Stimulated activated CD4-positive, alpha-beta T cell treated with anti-CD3 and anti-CD28 coated beads, TNF-alpha, amount 100 ng/mL, for 1 hour (primary cell): ENCODE measurements around the gene IFNGR1.

Source experiments
- DNase-seq, 3 donors: peaks; one replicate each; pipeline ENCODE4 v3.0.0-alpha.2; 2020; ENCODE audit warnings: low read depth in 3 of 3, low spot score in 1 of 3

The IFNGR1 gene

DNA sequence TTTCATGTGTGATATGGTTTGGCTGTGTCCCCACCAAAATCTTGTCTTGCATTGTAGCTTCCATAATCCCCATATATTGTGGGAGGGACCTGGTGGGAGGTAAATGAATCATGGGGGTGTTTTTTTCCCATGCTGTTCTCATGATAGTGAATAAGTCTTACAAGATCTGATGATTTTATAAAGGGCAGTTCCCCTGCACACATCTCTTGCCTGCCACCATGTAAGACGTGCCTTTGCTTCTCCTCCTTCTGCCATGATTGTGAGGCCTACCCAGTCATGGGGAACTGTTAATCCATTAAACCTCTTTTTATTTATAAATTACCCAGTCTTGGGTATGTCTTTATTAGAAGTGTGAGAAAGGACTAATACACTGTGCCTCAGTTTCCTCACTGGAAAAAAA is 41.6 kb downstream of the IFNGR1 start:
- no peak for DNase-seq

- DNase-seq, result no peak
Observed at GRCh38 chr6:137176729-137177128, 42.5 kb downstream of the IFNGR1 start.

DNA sequence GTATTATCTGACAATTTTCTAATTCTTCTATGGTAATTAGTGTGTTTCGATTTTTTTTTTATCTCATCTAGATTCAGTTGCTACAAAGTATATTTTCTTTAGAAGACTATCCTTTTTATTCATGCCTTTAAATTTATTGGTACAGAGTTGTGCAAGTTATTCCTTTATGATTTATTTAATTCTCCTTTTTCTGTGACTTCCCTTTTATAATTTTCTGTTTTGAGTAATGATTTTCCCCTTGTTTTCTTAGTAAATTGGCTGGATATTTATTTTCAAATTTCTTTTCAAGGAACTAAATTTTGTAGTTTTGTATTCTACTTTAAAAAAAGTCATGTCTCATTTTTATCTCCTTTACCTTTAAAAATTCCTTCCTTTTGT is 43.3 kb downstream of the IFNGR1 start:
- DNase-seq, result no peak

GRCh38 chr6:137175157-137175867 is 43.9 kb downstream of the IFNGR1 start:
- DNase-seq, result no peak

GRCh38 chr6:137173501-137173900 is 45.7 kb downstream of the IFNGR1 start, which contains the start of gene IL22RA2:
Gene IL22RA2, minus strand, starts transcription at chr6:137173644. Its CDS starts 11,895 bp downstream, at chr6:137161749.
- DNase-seq, result no peak

DNA sequence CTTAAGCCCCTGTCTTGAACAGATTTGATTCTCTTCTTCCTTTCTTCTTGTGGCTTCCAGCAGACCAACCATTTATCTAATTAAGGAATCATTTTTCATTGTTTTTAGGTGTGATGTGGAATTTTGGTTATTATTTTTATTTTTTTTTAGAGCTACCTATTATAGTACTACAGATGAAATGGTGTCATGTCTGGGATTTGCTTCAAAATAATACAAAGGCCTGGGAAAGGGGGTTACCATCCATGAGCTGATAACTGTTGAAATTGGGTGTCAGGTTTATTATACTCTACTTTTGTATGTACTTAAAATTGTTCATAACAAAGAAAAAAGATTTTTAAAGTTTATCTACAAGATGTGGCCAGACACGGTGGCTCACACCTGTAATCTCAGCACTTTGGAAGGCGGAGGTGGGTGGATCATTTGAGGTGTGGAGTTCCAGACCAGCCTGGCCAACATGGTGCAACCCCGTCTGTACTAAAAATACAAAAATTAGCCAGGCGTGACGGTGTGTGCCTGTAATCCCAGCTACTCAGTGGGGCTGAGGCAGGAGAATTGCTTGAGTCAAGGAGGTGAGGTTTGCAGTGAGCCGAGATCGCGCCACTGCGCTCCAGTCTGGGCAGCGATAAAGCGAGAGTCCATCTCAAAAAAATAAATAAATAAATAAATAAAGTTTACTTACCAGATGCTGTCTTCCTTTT is 46.3 kb downstream of the IFNGR1 start:
- DNase-seq, result no peak

- no peak for DNase-seq
Observed at GRCh38 chr6:137171824-137172733, 47.1 kb downstream of the IFNGR1 start.

DNA sequence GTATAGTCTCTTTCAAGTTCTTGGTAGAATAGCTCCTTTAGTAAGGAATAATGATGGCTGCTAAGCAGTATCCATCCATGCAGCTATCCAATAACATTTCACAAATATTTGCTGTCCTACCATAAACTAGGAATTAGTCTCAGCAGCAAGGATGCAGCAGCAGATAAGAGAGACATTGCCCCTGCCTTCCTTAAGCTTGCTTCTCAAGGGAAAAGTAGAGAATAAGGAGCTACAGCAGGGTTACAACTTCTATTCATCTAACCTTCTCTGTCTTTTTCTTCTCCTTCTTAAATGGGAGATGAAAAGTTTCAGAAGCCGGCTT is 48.2 kb downstream of the IFNGR1 start:
- DNase-seq, result no peak

GRCh38 chr6:137170266-137171052 is 48.7 kb downstream of the IFNGR1 start:
- no peak for DNase-seq

- DNase-seq, result no peak
Observed at GRCh38 chr6:137167702-137168377, 51.3 kb downstream of the IFNGR1 start.

DNA sequence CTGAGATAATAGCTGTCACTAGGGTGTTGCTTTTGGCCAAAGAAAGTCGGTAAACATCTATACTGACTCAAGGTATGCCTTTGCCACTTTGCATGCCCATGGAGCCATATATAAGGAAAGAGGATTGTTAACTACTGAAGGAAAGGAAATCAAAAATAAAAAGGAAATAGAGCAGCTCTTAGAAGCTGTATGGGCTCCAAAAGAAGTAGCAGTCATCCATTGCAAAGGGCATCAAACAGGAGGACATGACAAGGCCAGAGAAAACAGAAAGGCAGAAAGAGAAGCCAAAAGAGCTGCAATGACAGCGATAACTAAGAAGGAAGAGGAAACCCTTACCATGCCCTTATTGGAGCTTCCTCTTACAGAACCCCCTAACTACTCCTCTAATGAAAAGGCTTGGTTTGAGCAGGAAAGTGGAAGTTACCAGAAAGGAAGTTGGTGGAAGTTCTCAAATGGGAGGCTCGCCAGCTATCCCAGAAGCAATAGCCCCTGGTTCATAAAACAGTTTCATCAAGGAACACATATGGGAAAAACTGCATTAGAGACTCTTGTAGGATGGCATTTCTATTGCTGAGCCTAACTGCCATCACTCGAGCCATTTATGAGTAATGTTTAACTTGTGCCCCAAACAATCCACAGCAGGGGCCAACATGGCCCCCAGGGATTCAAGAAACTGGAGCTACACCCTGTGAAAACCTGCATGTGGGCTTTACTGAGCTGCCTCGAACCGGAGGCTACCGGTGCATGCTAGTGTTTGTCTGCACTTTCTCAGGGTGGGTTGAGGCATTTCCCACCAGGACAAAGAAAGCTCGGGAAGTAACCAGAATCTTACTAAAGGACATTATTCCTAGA is 52.7 kb downstream of the IFNGR1 start:
- DNase-seq, result no peak

- DNase-seq, result no peak
Observed at GRCh38 chr6:137165375-137166246, 53.6 kb downstream of the IFNGR1 start.

DNA sequence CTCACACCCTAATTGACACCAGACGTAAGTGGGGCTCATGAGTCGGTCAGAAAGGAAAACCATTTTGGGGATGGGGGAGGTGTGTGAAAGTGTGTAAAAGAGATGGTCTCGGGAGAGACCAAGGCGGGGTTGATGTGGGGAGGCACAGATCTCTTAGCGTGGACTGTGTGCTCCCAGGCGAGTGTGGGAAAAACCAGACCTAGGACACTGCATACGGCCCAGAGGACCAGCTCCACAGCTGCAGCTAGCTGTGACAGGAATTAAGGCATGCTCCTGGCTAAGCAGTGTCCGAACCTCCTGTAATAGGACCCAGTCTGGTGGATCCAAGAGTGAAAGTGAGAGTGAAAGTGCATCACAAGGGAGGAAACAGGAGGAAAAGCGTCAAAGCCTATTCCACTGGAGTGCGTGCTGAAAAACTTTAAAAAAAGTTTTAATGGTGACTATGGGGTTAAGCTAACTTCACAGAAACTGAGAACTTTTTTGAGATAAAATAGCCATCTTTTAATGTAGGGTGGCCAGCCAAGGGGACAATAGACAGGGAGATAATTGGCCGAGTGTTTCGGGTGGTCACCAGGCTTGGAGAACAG is 55.4 kb downstream of the IFNGR1 start:
- DNase-seq, result no peak

DNA sequence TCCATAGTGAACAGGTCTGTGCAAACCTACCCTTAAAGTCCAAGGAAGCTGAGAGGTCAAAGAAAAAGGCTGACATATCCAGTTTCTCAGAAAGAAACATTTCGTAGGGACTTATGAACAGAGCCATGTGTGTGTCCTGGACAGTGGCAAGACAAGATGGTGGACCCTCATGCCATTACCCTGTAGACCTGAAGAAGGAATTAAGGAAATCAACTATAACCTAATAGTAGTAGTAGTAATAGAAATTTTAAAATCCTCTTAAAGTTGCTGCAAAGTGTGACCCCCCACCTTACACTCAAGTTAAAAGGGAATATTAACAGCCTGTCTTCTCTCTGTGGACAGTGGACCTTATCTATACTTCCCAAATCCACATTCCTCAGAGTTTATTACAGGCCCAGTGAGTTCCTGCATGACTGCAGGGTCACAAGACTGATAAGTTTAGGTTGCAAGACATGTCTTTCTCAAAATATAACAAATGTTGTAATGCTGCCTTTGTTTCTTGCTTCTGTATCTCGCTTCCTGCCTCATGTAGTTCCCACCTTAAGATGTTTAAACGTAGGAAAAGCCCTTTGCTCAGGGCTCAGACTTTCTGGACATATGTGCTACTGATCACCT is 56.4 kb downstream of the IFNGR1 start:
- DNase-seq, result no peak

DNA sequence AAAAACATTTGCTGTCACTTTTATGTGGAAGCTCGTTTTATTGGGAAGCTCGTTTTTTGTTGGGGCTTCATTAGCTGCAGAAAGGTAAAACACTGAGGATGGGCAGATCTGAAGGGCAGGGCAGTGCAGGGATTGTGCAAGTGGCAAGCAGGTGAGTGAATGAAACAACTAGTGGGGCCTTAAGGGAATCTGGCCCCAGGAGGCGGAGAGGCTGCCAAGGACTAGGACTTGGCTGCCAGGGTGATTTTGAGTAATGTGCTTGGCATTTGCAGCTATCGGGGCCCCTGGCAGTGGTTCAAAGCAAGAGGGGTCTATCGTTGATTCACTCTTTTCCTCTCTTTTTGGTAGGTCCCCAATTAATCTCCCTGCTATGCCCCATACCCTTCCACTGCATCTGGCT is 57.2 kb downstream of the IFNGR1 start:
- no peak for DNase-seq

DNA sequence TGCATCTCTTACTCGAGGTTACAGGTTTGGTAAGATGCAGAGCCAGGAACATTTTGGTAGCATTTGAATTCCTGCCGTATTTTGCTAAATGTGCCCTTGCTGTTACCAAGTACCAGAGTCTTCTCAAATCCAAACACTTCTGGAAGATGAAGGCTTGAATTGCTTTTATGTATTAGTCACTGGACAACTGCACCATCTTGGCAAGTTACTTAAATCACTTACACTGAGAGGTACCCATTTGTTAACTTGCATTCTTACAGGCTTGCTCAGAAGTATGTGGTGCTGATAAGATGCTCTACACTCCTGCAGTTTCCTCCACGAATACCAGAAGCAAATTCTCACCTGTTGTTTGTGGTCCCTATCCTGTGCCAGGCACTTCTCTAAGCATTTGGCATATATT is 58.4 kb downstream of the IFNGR1 start:
- no peak for DNase-seq

GRCh38 chr6:137159912-137160311 is 59.3 kb downstream of the IFNGR1 start:
- no peak for DNase-seq

GRCh38 chr6:137157601-137158000 is 61.6 kb downstream of the IFNGR1 start:
- no peak for DNase-seq
